Subcutaneous adipose tissue (tissue), 4 donors: ENCODE data around the gene SLC27A1. TPM values are rescaled to one million over a fixed set of nuclear protein-coding genes. Genes with fewer than 3 reads are reported as not detected.

Experiments used
- CTCF ChIP-seq: fragments of 450-650 bp; IDR thresholded peaks from one replicate; pipeline ENCODE4 v1.5.1; 2016; ENCODE audit warnings: low read depth, mild to moderate bottlenecking, control low read depth, antibody characterized with exemption, moderate library complexity
- total RNA-seq, 4 donors: library from RNA; depleted of rRNA; stranded (reverse); fragments of >200 nt; gene quantifications; one replicate each; pipeline ENCODE4 v1.1.0, GENCODE V29; 2016

The SLC27A1 gene
- total RNA-seq, 4 donors from 2014 or later, result 15.0 to 66.5 (median 36.6) TPM

GRCh38 chr19:17484520-17485185 lies 14.3 kb downstream of the SLC27A1 start:
- TF ChIP-seq CTCF, result no peak

GRCh38 chr19:17486545-17487240 lies 16.4 kb downstream of the SLC27A1 start:
- TF ChIP-seq CTCF, result no peak

GRCh38 chr19:17487284-17488121 lies 17.2 kb downstream of the SLC27A1 start:
- TF ChIP-seq CTCF, result no peak

- TF ChIP-seq CTCF, result no peak
Observed at GRCh38 chr19:17488593-17489391, 18.5 kb downstream of the SLC27A1 start.

GRCh38 chr19:17489392-17490030 lies 19.2 kb downstream of the SLC27A1 start:
- TF ChIP-seq CTCF, result no peak

GRCh38 chr19:17490411-17490810 lies 20.1 kb downstream of the SLC27A1 start:
- TF ChIP-seq CTCF, result no peak
